HS-5 (cell line): ENCODE results near the gene REEP1.
A peak's percentile ranks its signal among the peaks of the same experiment; 100 is the strongest.
"Not testable (repeated sequence)": the region's sequence is repeated elsewhere in the genome, so short reads cannot be mapped to it uniquely, and the experiment has no call there.

Experiments used
- DNase-seq: peaks from one replicate; pipeline ENCODE4 v3.0.0-alpha.2; 2012; ENCODE audit warnings: low read depth

REEP1 gene

DNA sequence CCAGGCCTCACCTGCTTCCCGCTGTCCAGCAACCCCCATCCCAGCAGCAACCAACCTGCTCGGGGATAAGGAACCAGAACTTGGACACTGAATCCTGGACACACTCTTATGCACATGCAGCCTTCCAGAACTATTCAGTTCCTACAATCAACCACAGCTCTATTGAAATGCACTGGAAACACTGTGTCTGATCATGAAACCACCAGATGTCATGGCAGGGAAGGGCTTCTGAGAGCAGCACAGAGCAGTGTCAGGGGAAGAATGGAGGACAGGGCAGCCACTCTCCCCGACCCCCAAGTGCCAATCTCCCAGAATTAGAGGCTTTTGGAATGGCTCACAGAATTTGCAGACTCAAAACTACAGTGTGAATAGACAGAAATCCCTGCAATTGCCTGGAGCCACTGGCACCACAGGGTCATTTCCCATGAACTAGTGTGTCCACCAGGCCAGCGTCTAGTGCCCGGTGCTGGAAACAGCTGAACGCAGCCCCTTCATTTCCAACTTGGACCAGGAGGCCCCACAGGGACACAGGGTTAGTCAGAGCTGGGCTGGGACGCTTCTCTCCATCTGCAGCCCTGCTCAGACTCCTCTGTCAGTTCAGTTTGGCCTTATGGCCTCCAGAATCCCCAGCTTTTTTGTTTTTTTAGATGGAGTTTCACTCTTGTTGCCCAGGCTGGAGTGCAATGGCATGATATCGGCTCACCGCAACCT is 112.6 kb downstream of the REEP1 start:
- no peak for DNase-seq

DNA sequence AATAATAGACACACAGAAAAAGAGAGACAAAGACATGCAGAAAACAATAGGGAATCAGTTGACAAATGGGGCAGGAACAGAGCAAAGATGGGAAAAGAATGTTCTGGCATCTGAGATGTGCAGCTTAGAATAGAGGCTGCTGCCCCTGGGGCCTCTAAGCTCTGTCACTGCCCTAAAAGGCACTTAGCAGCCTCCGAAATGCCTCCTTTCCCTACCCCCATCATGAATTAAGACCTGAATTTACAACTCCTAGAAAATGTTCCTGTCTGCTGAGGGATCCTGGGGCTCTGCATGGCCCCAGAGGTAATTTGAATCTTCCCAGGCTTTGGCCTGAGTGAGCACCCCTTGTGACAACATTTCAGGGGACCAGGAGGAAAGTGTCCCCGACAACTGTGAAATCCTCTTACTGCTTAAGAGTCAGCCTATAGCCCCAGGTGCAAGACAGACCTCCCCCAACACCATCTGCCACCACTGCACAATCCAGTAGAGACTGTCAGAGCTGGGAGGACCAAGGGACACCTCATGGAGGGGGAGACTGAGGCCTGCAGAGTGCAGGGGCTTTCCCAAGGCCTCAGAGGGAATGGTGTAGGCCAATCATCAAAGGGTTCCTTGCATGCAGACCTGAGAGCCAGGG is 113.4 kb downstream of the REEP1 start:
- DNase-seq = no peak

DNA sequence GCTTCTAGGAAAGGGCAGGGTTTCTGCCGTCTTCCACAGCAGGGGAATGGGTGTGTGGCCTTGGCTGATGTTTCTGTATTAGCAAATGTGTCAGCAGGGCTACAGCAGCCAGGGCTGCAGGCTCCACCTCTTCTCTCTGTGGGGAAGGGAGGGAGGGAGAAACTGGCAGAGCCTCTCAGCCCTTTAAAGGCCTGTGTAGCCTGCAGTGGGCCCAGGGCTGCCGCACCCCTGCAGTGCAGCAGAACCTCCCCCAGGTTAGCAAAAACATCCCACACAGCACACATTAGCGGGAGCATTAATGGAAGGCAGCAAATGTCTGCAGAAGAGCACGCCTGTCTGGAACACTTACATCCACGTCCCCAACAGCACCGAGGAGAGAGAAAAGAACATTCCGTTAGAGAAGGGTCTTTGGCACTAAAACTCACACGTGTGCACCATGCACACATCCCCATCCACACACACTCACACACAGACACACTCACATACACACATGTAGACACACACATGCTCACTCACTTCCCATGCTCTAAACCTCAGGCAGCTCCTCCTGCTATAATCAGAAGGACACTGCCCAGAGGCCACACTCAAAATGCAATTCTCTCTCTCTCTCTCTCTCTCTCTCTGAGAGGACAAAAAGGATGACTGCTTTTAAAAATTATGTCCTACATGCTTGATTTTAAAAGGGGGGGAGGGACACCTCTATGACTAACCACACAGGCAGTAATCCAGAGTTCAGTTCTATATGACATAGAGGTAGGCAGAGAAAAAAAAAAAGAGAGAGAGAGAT is 114.1 kb downstream of the REEP1 start:
- DNase-seq = peak; percentile 29

DNA sequence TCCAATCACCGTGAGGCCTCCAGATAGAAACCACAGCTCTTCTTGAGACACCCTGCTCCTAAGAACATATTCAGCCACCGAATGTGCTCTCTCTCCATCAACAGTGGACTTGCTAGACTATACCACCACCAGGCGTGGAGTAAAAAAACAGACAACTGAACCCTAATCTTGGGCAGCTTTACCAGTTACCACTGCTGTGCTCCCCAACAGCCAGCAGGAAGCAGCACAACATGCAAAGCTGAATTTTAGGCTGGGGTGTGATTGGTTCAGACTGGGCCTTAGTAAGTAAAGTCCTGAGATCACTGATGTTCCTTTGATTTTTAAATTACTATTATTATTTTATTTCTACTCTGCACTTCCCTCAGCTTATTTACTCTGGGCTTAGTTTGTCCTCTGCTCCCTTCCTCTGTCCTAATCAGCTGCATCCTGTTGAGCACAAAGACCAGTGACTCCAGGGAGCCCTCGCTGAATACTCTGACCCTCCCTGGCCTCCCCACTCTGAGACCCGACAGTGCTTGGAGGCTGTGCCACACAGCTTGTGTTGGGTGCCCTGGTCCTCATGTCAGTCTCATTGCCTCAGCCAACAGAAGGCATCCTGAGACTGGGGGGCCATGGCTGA is 116.3 kb downstream of the REEP1 start:
- DNase-seq = no peak

DNA sequence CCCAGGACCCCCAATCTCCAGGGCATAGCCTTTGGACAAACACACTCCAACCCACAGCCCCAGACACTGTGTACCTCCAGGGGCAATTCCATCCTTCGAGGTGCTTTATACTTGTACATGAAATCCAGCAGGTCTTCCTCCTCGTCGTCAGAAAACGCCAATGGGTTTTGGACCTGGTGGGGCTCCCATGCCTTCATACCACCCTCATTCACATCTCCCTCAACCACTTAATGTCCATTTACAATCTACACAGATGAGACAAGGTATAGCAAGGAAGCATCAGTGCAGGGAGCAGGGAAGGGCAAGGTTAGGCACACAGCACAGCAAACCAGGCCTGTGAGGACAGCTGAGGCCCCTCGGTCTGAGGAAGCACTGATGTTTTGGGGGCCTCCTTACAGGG is 117.5 kb downstream of the REEP1 start:
- DNase-seq = no peak

DNA sequence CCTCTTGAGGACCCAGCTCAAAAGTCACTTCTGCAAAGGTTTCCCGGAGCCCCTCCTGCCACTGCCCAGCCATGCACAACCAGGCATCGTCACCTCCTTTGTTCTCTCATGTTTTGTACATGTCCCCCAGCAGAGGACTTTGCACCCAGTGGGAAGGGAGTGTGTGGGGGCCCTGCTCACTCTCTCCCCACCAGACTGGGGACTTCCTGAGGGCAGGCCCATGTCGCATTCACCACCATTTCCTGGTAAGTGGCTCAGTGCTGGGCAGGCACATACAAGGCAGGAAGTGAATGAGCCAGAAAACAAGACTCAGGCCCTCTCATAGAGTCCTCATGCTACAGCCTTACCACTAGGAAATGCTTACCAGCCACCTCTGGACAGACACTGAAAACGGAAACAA is 119.3 kb downstream of the REEP1 start:
- DNase-seq = no peak

DNA sequence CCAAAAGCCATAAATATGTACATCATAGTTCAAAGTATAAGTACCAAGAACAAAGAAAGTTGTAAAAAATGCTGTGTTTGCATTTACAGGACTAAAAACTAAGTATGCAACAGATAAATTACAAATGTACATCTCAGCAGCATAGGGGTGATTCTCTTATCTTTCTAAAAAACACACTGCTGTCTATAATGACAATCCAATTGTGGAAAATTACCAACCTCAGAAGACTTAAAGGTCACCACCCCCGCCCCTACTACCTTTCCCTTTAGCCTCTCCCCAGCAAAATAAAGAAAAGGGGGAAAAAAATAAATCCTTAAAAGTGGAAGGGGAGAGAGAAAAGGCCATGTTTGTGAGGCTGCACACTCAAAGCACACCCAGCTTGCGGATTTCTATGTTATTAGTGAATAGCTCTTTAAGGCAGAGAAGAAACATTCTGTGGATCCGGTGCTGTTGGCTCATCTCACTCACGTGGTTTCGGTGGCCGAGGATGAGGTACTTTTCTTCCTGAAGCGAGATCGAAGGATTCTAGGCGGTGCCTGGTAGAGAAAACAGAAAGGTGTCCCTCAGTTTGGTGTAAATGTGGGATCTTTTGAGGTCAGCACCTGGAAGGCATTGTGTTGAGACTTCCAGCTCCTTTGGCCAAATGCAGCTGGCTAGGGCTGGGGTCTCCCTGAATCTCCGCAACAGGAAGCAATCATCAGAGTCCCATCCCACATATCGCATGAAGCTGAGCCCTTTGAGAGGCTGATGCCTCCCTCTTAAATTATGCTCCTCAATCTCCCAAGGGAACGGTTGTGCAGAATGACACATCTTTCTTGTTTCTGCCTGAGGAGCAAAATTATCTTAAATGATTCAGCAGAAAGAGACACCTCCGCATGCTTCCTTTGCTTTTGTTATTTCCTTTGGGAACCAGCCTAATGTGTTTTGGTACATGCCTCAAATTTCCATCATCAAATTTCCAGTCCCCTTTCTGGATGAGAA is 120.6 kb downstream of the REEP1 start:
- peak; percentile 33 for DNase-seq

DNA sequence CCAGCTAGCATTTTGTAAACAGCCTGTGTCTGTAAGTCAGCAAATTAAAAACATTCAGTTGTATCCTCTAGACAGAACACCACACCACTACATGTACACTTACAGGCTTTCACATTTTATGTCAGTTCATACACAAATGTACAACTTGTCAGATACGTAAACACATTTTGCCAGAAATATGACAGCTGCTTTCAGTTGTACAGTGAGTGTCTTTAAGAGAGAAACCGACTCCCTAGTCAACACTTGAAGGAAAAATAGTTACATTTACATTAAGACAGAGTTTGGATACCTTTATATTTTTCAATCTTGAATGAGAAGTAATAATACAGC is 123.0 kb downstream of the REEP1 start:
- DNase-seq = no peak

DNA sequence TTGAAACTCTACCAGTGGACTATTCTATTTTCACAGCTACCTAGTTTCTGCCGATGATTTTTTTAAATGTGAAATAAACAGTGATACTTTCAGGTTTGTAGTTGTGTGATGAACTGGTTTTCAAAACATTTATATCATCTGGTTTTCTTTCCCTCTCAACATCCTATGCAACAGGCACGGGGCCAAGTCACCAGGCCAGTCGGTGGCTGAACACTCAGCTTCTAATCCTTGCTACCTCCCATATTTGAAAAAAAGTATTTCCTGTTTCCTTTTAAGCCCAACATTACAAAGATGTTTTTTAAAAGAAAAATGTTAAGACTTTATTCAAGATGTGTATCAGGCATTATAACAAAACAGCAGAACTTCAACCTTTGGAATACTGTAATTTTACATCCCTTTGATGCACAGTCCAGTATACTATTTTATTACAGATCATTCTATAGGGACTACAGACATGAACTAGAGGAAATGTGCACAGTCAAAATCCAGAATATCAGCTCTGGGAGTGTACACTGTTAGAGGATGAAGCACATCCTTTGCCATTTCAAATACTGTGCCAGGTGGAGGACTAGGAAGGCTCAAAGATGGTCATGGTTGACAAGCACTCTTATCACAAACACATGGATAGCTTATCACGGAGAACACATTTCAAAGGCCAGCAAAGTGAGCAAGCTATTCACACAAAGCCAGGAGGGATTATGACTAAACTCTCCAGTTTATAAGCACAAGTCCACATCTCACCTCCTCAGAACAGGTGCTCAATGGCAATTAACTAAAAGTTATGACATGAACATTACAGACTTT is 123.5 kb downstream of the REEP1 start:
- DNase-seq = no peak

DNA sequence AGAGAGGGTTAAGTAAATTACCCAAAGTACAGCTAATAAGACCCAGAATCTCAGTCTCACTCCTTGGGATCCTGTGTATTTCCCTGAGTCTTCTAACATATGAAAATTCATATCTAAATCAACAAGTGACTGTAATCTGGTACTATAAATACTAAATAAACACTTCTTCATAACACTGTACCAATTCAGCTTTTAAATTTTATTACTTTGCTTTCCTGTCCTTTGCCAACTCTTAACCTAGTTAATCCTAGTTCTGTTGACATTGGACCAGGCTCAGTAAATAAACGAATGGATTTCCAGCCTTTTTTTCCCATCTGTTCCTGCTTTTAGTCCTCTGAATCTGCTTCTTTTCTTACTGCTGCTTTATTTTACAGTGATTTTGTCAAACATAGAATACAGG is 124.4 kb downstream of the REEP1 start:
- DNase-seq = no peak

DNA sequence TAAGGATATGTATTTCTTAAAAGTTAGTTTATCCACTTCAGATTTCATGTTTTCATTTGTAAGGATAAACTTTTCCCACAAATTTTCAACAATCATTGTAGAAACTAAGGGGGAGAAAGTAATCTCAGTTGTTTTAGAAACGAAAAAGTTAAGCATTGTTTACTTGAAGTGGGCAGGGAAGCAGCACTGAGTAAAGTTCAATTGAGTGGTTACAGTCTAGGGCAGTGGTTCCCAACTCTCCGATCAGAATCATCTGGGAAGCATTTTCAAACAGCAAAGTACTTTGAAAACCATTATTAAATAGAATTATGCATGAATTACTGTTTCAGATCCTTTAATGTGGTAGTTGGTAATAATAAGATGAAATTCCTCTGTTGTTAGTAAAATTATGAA is 125.6 kb downstream of the REEP1 start:
- DNase-seq = no peak

DNA sequence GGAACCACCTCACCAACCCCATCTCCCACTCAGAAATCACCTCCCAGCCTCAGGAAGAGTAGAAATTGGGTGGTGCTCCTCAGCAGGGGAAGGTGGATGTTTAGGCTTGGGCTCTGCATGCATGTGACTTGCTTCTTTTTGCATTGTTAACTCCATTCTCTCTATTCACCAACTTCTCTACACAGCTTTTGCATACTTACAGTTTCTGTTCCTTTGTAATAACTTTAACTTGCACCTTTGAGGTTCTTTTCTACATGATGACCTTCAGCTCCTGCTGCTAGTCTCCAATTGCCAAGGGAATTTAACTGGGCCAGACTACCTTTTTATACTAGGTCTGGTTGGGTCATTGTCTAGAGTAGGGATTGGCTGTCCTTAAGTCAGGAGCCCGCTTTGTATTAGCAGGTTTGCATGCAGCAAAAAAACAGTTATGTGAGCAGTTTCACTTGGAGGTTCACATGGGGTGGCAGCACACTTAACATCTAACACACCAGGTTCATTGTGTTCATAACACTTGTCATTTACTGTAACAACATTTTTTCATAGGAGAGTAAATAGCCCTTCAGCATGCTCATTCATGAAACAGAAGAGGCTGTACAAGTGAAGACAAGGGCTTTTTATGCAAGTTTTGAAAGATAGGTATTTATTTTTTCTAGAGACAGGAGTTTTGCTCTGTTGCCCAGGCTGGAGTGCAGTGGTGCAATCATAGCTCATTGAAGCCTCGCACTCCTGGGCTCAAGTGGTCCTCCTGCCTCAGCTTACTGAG is 126.2 kb downstream of the REEP1 start:
- DNase-seq = no peak

DNA sequence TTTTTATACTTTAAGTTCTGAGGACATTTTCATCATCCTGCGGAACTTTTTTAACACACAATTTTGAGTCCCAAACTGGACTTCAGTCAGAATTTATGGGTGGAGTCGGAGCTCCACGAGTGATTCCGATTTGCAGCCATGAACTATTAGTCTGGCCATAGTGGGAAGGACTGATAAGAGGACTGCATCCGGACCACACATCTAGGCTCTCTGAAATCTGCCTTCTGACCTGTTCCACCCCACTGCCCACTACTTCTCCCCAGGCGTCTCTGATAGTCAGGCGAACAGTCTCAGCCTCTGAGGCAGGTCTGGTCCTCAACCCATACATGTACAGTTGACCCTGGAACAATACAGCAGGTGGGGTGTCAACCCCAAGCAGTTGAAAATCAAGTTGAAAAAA is 133.0 kb downstream of the REEP1 start:
- no peak for DNase-seq

DNA sequence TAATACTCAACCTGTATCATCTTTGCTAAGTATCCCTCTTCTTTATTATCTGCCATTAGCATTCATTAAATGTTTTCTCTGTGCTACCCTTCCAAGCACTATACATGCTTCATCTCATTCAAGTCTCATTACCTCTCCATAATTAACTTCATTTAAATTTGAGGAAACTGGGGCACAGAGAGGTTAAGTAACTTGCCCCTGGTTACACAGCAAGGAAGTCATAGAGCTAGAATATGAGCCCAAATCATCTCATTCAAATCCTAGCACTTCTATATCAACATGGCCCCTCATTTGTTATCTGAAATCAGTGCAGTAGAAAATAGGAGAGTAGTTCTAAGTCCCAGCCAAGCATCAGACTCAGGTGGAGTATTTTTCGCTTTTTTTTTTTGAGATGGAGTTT is 133.8 kb downstream of the REEP1 start:
- DNase-seq = no peak

DNA sequence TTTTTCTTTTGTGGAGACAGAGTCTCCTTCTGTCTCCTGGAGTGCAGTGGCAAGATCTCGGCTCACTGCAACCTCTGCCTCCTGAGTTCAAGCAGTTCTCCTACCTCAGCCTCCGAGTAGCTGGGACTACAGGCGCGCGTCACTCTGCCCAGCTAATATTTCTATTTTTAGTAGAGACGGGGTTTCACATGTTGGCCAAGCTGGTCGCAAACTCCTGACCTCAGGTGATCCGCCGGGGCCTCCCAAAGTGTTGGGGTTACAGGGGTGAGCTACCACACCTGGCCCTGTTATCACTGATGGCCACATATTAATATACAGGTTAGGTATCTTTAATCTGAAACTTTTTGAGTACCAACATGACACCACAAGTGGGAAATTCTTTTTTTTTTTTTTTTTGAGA is 134.7 kb downstream of the REEP1 start:
- no peak for DNase-seq

DNA sequence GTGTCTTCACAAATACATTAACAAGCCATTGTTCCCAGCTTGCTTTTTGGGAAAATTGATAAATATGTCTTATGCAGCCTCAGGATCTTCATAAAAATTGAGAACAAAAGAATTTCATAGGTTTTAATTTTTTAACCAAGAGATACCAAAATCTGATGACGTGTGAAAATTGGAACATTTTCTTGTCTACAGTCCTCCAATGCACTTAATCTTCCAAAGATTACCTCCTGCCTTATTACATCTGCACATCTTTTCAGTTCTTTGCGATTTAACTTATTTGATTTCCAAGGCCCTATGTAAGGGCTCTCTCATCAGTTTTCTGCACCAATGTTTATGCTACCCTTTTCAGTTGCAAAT is 135.1 kb downstream of the REEP1 start:
- DNase-seq = no peak

DNA sequence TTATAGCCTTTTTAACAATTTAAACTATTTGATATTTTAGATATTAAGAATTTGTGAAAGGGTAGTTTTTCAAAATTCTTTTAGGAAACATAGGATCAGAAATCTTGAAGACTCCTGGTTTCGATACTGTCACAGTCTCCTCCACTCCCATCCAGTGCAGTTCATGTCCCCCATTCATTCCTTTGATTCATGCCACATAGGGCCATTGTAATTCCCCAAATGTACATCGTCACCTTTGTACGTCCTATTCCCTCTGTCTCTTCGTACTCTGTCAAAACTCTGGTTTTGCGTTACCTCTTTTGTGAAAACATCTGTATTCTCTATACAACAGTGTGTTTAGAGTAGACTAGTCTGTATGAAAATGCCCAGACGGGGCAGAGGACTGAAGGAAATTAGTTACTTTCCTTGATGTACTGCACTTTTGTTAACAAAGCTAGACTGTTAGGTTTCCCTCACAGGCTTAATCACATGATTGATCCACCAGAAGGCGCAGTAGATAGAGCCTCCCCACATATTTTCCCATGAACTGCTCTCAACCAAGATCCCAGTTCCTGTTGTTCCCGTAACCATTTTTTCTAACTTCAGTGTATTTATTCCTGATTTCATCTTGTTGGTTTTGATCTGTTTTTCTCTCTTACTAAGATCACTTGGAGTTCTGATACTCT is 135.6 kb downstream of the REEP1 start:
- DNase-seq = no peak

DNA sequence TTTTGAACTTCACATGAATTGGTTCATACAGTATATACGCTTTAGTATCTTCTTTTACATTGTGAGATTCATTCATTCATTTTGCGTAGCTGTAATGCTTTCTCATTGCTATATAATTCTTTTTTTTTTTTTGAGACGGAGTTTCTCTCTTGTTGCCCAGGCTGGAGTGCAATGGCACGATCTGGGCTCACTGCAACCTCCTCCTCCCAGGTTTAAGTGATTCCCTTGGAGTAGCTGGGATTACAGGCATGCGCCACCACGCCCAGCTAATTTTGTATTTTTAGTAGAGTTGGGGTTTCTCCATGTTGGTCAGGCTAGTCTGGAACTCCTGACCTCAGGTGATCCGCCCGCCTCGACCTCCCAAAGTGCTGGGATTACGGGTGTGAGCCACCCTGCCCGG is 136.9 kb downstream of the REEP1 start:
- not testable (repeated sequence) for DNase-seq

DNA sequence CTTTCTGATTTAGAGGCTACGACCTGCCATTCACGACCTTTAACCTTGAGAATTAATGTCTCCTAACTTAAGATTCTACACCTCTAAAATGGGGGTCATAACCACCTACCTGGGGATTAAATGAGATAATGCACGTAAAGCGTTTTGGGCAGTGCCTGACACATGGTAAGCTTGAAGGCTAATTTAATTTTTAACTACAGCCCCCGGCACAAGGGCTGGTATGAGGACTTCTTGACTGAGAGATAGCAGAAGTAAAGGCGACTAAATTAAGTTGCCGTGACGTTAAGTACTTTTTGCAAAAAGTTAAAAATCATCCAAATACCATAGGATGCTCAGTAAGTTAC is 137.6 kb downstream of the REEP1 start:
- no peak for DNase-seq
